Keratinocyte (primary cell): Measurements from ENCODE around the gene IFNAR1. TPM values are rescaled to one million over a fixed set of nuclear protein-coding genes. Genes with fewer than 3 reads are reported as not detected.
A peak's percentile ranks its signal among the peaks of the same experiment; 100 is the strongest.

ENCODE experiments used
- DNase-seq: peaks from one replicate; pipeline ENCODE4 v3.0.0-alpha.2; 2011; ENCODE audit warnings: low read depth, missing footprints, low spot score
- FAIRE-seq: peaks from 2 replicates; lab custom pipeline; 2011; peaks lifted over from hg19 to GRCh38; lab: Jason Lieb, UNC
- H2AFZ ChIP-seq: 2 replicates; pipeline ENCODE4 v1.6.0; 2012; ENCODE audit warnings: low read length, control low read depth, inconsistent platforms; ENCODE audit not compliant: control insufficient read depth
- H3K27ac ChIP-seq: 2 replicates; pipeline ENCODE4 v1.5.1; 2011; ENCODE audit warnings: low read length; ENCODE audit not compliant: control insufficient read depth, insufficient read depth
- H3K27me3 ChIP-seq: 3 replicates; pipeline ENCODE4 v1.6.0; 2011; ENCODE audit warnings: low read length; ENCODE audit not compliant: control insufficient read depth, insufficient read depth; ENCODE audit errors: extremely low read depth
- H3K36me3 ChIP-seq, 2 experiments: 2 replicates in 1 of 2; 3 replicates in 1 of 2; pipeline ENCODE4 v1.5.1; 2011; ENCODE audit warnings: low read length in 2 of 2, mild to moderate bottlenecking in 1 of 2; ENCODE audit not compliant: control insufficient read depth in 2 of 2, insufficient read depth in 2 of 2; ENCODE audit errors: extremely low read depth in 1 of 2
- H3K4me1 ChIP-seq: 3 replicates; pipeline ENCODE4 v1.5.1; 2011; ENCODE audit warnings: low read length; ENCODE audit not compliant: control insufficient read depth, insufficient read depth; ENCODE audit errors: extremely low read depth
- H3K4me2 ChIP-seq: 3 replicates; pipeline ENCODE4 v1.6.0; 2011; ENCODE audit warnings: low read depth, low read length; ENCODE audit not compliant: control insufficient read depth, insufficient read depth; ENCODE audit errors: extremely low read depth
- H3K4me3 ChIP-seq, 3 experiments: fragments of 200-600 bp in 1 of 3; sonication (generic) in 1 of 3; 2 replicates in 2 of 3; 3 replicates in 1 of 3; pipeline ENCODE4 v1.5.1; 2011 to 2016; ENCODE audit warnings: low read length in 3 of 3, mild to moderate bottlenecking in 3 of 3, control low read depth in 2 of 3, inconsistent platforms in 1 of 3, low read depth in 1 of 3, mixed read lengths in 1 of 3, mixed run types in 1 of 3, moderate library complexity in 1 of 3; ENCODE audit not compliant: control insufficient read depth in 2 of 3, insufficient read depth in 2 of 3; ENCODE audit errors: extremely low read depth in 1 of 3
- H3K79me2 ChIP-seq: 2 replicates; pipeline ENCODE4 v1.6.0; 2012; ENCODE audit warnings: low read length; ENCODE audit not compliant: control insufficient read depth, insufficient read depth
- H3K9ac ChIP-seq: 3 replicates; pipeline ENCODE4 v1.6.0; 2011; ENCODE audit warnings: low read length; ENCODE audit not compliant: control insufficient read depth, insufficient read depth; ENCODE audit errors: extremely low read depth
- H3K9me1 ChIP-seq: 3 replicates; pipeline ENCODE4 v1.6.0; 2011; ENCODE audit warnings: low read length; ENCODE audit not compliant: control insufficient read depth, insufficient read depth; ENCODE audit errors: extremely low read depth
- H3K9me3 ChIP-seq: 2 replicates; pipeline ENCODE4 v1.5.1; 2012; ENCODE audit warnings: low read depth, low read length; ENCODE audit not compliant: control insufficient read depth
- H4K20me1 ChIP-seq: 3 replicates; pipeline ENCODE4 v1.6.0; 2011; ENCODE audit warnings: low read length; ENCODE audit not compliant: control insufficient read depth, insufficient read depth; ENCODE audit errors: extremely low read depth
- CTCF ChIP-seq, 3 experiments: IDR thresholded peaks in 1 of 3; conservative IDR thresholded peaks in 1 of 3; optimal IDR thresholded peaks in 1 of 3; 2 replicates in 2 of 3; 3 replicates in 1 of 3; pipeline versions ENCODE3 to v1.5.1; 2011; ENCODE audit warnings: low read length in 3 of 3, mild to moderate bottlenecking in 3 of 3, moderate library complexity in 2 of 3, control low read depth in 1 of 3, inconsistent platforms in 1 of 3; ENCODE audit not compliant: insufficient read depth in 2 of 3; ENCODE audit errors: extremely low read depth in 1 of 3
- EZH2 ChIP-seq: IDR thresholded peaks from one replicate; pipeline ENCODE4 v1.6.1; 2012; ENCODE audit warnings: inconsistent platforms, mild to moderate bottlenecking, low read length, moderate library complexity
- dilution Hi-C: fragments of 300-500 bp; cut with MboI; formaldehyde crosslinking; loops from one replicate; pipeline ENCODE4 v1.7.0; 2020; ENCODE audit warnings: low sequenced_read_pairs; ENCODE audit not compliant: extremely low pct_ligation_motif_present
- polyA plus RNA-seq, 5 experiments: library from polyadenylated mRNA; depleted of rRNA in 3 of 5; stranded (reverse) in 3 of 5; stranded (forward) in 1 of 5; unstranded in 1 of 5; fragments of >200 nt; gene quantifications; 1 replicate in 1 of 5; 2 replicates in 3 of 5; 3 replicates in 1 of 5; pipeline versions ENCODE4 v1.2.1 to v1.2.3, GENCODE V29; 2011 to 2012; ENCODE audit warnings: missing spikeins in 2 of 5, low read depth in 1 of 5, low replicate concordance in 1 of 5

Gene IFNAR1
- polyA plus RNA-seq, 1 donor (not counting 4 experiments of a cell fraction or from before 2014, with no cell fraction given), result 12.6 TPM

- DNase-seq (no peak), FAIRE-seq (no peak)
- TF ChIP-seq CTCF (optimal IDR thresholded peaks at IDR 0.05 in 1 of 3, IDR thresholded peaks at IDR 0.05 in 1 of 3, conservative IDR thresholded peaks at IDR 0.05 in 1 of 3; ENCODE audit: extremely low read depth in 1 of 3, insufficient read depth in 2 of 3, low read length in 3 of 3) (no peak), EZH2 (no peak)
- dilution Hi-C loops, result no loop called here
- no peaks in the 10 kb centered on the region for H3K27me3 ChIP-seq
- H2AFZ ChIP-seq, result peak overlapping the region; percentile 11
- H3K9me1 ChIP-seq, result peaks cover 2% of the 10 kb centered on the region
- H3K4me1 ChIP-seq, result peaks cover 26% of the 10 kb centered on the region
- H3K27ac ChIP-seq, result peak overlapping the region; percentile 90
- H4K20me1 ChIP-seq, result no peaks in the 10 kb centered on the region
- H3K4me2 ChIP-seq, result peak overlapping the region; percentile 76
- H3K4me3 ChIP-seq, result peak overlapping the region; percentile 45 to 86 (median 60)
- H3K9me3 ChIP-seq, result no peaks in the 10 kb centered on the region
- H3K36me3 ChIP-seq, result peaks cover 0 to 6% of the 10 kb centered on the region in 2 experiments
- peaks cover 40% of the 10 kb centered on the region for H3K79me2 ChIP-seq
- H3K9ac ChIP-seq, result peak overlapping the region; percentile 98
Observed at GRCh38 chr21:33402001-33402979, 77.5 kb downstream of the IFNAR1 start.

GRCh38 chr21:33403128-33403785 is 78.5 kb downstream of the IFNAR1 start, which contains the start of gene IFNGR2:
Gene IFNGR2, plus strand, starts transcription at chr21:33403413. Its CDS starts 131 bp downstream, at chr21:33403544.
- peak within 1 kb of the TSS; percentile 98 for H3K9ac ChIP-seq
- no peaks in the 10 kb centered on the region for H3K27me3 ChIP-seq
- peaks cover 2% of the 10 kb centered on the region for H3K9me1 ChIP-seq
- FAIRE-seq (no peak), DNase-seq (no peak)
- peaks cover 48% of the 10 kb centered on the region for H3K79me2 ChIP-seq
- H3K4me1 ChIP-seq, result peaks cover 26% of the 10 kb centered on the region
- TF ChIP-seq EZH2 (no peak), CTCF (optimal IDR thresholded peaks at IDR 0.05 in 1 of 3, IDR thresholded peaks at IDR 0.05 in 1 of 3, conservative IDR thresholded peaks at IDR 0.05 in 1 of 3; ENCODE audit: extremely low read depth in 1 of 3, insufficient read depth in 2 of 3, low read length in 3 of 3) (no peak)
- dilution Hi-C loops, result no loop called here
- H3K9me3 ChIP-seq, result no peaks in the 10 kb centered on the region
- H3K4me2 ChIP-seq, result peak within 1 kb of the TSS; percentile 92
- H4K20me1 ChIP-seq, result no peaks in the 10 kb centered on the region
- peaks cover 0 to 8% of the 10 kb centered on the region in 2 experiments for H3K36me3 ChIP-seq
- peak within 1 kb of the TSS; percentile 11 for H2AFZ ChIP-seq
- H3K27ac ChIP-seq, result peak within 1 kb of the TSS; percentile 90
- peak within 1 kb of the TSS; percentile 76 to 86 (median 84) for H3K4me3 ChIP-seq
